B cell (primary cell): Measurements from ENCODE around the gene PTPRC.

ENCODE experiments used
- EZH2 ChIP-seq: IDR thresholded peaks from 2 replicates; pipeline ENCODE4 v1.6.1; 2012; ENCODE audit warnings: borderline replicate concordance, low read depth, mild to moderate bottlenecking, moderate library complexity, low read length; ENCODE audit not compliant: insufficient read depth, poor library complexity, severe bottlenecking
- TF ChIP-seq, protein P1 (sequence below): fragments of 200-600 bp; IDR thresholded peaks from one replicate; pipeline ENCODE4 v1.8.0; 2022; ENCODE audit warnings: antibody characterized with exemption, mild to moderate bottlenecking

DNA sequence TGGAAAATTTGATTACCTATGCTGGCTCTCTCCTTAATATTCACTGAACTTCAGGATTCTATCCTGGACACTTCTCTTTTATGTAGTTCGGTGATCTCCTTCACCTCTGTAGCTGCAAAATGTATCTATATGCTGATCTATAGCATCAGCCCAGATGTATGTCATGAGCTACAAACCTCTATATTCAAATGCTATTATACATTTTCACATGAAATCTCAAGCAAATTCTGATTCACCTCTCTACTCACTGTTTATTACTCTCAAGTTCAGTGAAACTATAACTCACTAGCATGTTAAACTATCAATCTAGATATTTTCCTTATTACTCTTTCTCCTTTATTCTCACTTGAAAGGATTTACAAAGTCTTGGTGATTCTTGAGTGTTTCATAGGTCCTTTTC, 52.2 kb downstream of the PTPRC start:
- TF ChIP-seq EZH2 = no peak
- TF ChIP-seq, protein P1, sequence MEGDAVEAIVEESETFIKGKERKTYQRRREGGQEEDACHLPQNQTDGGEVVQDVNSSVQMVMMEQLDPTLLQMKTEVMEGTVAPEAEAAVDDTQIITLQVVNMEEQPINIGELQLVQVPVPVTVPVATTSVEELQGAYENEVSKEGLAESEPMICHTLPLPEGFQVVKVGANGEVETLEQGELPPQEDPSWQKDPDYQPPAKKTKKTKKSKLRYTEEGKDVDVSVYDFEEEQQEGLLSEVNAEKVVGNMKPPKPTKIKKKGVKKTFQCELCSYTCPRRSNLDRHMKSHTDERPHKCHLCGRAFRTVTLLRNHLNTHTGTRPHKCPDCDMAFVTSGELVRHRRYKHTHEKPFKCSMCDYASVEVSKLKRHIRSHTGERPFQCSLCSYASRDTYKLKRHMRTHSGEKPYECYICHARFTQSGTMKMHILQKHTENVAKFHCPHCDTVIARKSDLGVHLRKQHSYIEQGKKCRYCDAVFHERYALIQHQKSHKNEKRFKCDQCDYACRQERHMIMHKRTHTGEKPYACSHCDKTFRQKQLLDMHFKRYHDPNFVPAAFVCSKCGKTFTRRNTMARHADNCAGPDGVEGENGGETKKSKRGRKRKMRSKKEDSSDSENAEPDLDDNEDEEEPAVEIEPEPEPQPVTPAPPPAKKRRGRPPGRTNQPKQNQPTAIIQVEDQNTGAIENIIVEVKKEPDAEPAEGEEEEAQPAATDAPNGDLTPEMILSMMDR = no peak
